ENCODE data around the gene PRICKLE1.

PRICKLE1 gene

GRCh38 chr12:42496886-42497285, 92.7 kb downstream of the PRICKLE1 start:
- H3K4me1 Mint-ChIP-seq, result peaks cover 27% of the 10 kb centered on the region
- H3K9me3 Mint-ChIP-seq, result no peaks in the 10 kb centered on the region
- no peaks in the 10 kb centered on the region for H3K27me3 Mint-ChIP-seq (ENCODE audit: low read depth)
- H3K27ac Mint-ChIP-seq, result peak overlapping the region in 2 of 3 experiments; percentile 31 to 42
- H3K4me3 Mint-ChIP-seq, result no peak overlapping the region
- TF ChIP-seq, protein P1, sequence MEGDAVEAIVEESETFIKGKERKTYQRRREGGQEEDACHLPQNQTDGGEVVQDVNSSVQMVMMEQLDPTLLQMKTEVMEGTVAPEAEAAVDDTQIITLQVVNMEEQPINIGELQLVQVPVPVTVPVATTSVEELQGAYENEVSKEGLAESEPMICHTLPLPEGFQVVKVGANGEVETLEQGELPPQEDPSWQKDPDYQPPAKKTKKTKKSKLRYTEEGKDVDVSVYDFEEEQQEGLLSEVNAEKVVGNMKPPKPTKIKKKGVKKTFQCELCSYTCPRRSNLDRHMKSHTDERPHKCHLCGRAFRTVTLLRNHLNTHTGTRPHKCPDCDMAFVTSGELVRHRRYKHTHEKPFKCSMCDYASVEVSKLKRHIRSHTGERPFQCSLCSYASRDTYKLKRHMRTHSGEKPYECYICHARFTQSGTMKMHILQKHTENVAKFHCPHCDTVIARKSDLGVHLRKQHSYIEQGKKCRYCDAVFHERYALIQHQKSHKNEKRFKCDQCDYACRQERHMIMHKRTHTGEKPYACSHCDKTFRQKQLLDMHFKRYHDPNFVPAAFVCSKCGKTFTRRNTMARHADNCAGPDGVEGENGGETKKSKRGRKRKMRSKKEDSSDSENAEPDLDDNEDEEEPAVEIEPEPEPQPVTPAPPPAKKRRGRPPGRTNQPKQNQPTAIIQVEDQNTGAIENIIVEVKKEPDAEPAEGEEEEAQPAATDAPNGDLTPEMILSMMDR (IDR thresholded peaks at IDR 0.05; ENCODE audit: unreplicated experiment in 3 of 3), result no peak
- H3K36me3 Mint-ChIP-seq (ENCODE audit: low read depth), result peaks cover 29% of the 10 kb centered on the region

- no peak overlapping the region for H3K4me3 Mint-ChIP-seq
- H3K4me1 Mint-ChIP-seq, result peaks cover 17% of the 10 kb centered on the region
- H3K27ac Mint-ChIP-seq, result no peak overlapping the region
- peaks cover 32% of the 10 kb centered on the region for H3K36me3 Mint-ChIP-seq (ENCODE audit: low read depth)
- no peaks in the 10 kb centered on the region for H3K27me3 Mint-ChIP-seq (ENCODE audit: low read depth)
- TF ChIP-seq, protein P1 (IDR thresholded peaks at IDR 0.05; ENCODE audit: unreplicated experiment in 3 of 3), result no peak
- no peaks in the 10 kb centered on the region for H3K9me3 Mint-ChIP-seq
Observed at GRCh38 chr12:42495244-42495643, 94.3 kb downstream of the PRICKLE1 start.

GRCh38 chr12:42492267-42492666, 97.3 kb downstream of the PRICKLE1 start:
- Mint-ChIP-seq H3K27me3 (ENCODE audit: low read depth) (no peaks in the 10 kb centered on the region), H3K27ac (no peak overlapping the region), H3K9me3 (no peaks in the 10 kb centered on the region), H3K4me1 (peaks cover 28% of the 10 kb centered on the region), H3K4me3 (no peak overlapping the region), H3K36me3 (ENCODE audit: low read depth) (peaks cover 32% of the 10 kb centered on the region)
- TF ChIP-seq, protein P1 (IDR thresholded peaks at IDR 0.05; ENCODE audit: unreplicated experiment in 3 of 3), result no peak

GRCh38 chr12:42490261-42490842, 99.2 kb downstream of the PRICKLE1 start:
- H3K4me1 Mint-ChIP-seq, result peaks cover 36% of the 10 kb centered on the region
- no peaks in the 10 kb centered on the region for H3K27me3 Mint-ChIP-seq (ENCODE audit: low read depth)
- no peak overlapping the region for H3K4me3 Mint-ChIP-seq
- no peaks in the 10 kb centered on the region for H3K9me3 Mint-ChIP-seq
- no peak overlapping the region for H3K27ac Mint-ChIP-seq
- TF ChIP-seq, protein P1 (IDR thresholded peaks at IDR 0.05; ENCODE audit: unreplicated experiment in 3 of 3), result no peak
- H3K36me3 Mint-ChIP-seq (ENCODE audit: low read depth), result peaks cover 16% of the 10 kb centered on the region

DNA sequence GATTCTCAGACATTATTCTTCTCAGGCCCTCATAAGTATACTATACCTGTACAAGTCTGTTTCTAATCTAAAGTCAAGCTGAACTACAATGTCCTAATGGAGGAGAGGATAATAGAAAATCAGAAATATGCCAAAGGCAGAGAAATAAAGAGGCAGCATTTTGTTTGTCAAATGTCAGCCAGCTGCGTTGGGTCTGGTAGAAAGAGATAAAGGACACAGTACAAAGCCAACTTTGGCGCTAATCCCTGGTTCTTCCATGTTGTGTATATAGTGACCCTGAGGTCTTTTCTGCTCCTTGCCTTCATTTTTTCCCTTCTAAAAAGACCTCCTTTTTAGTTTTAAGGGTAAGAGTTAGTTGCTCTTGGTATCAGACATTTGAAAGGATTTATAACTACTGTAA, 103.1 kb downstream of the PRICKLE1 start:
- TF ChIP-seq, protein P1 (IDR thresholded peaks at IDR 0.05; ENCODE audit: unreplicated experiment in 3 of 3), result no peak
- Mint-ChIP-seq H3K9me3 (no peaks in the 10 kb centered on the region), H3K4me1 (peaks cover 56% of the 10 kb centered on the region), H3K4me3 (peak overlapping the region; percentile 30 to 48 (median 33)), H3K27me3 (ENCODE audit: low read depth) (no peaks in the 10 kb centered on the region), H3K27ac (peak overlapping the region in 2 of 3 experiments; percentile 51 to 80), H3K36me3 (ENCODE audit: low read depth) (peaks cover 10% of the 10 kb centered on the region)

- H3K36me3 Mint-ChIP-seq (ENCODE audit: low read depth), result peaks cover 10% of the 10 kb centered on the region
- H3K27ac Mint-ChIP-seq, result peak overlapping the region in 2 of 3 experiments; percentile 36 to 80
- H3K4me1 Mint-ChIP-seq, result peaks cover 62% of the 10 kb centered on the region
- H3K27me3 Mint-ChIP-seq (ENCODE audit: low read depth), result no peaks in the 10 kb centered on the region
- peak overlapping the region; percentile 90 to 91 (median 91) for H3K4me3 Mint-ChIP-seq
- no peaks in the 10 kb centered on the region for H3K9me3 Mint-ChIP-seq
- TF ChIP-seq, protein P1 (IDR thresholded peaks at IDR 0.05; ENCODE audit: unreplicated experiment in 3 of 3), result no peak
Observed at GRCh38 chr12:42485823-42486222, 103.7 kb downstream of the PRICKLE1 start.

Measured in nephron (organoid).